ENCODE results near the gene SCARB1. TPM values are rescaled to one million over a fixed set of nuclear protein-coding genes. Genes with fewer than 3 reads are reported as not detected.

The SCARB1 gene
- total and polyA plus RNA-seq, 9 donors, result 20.8 to 1,262 (median 81.7) TPM

DNA sequence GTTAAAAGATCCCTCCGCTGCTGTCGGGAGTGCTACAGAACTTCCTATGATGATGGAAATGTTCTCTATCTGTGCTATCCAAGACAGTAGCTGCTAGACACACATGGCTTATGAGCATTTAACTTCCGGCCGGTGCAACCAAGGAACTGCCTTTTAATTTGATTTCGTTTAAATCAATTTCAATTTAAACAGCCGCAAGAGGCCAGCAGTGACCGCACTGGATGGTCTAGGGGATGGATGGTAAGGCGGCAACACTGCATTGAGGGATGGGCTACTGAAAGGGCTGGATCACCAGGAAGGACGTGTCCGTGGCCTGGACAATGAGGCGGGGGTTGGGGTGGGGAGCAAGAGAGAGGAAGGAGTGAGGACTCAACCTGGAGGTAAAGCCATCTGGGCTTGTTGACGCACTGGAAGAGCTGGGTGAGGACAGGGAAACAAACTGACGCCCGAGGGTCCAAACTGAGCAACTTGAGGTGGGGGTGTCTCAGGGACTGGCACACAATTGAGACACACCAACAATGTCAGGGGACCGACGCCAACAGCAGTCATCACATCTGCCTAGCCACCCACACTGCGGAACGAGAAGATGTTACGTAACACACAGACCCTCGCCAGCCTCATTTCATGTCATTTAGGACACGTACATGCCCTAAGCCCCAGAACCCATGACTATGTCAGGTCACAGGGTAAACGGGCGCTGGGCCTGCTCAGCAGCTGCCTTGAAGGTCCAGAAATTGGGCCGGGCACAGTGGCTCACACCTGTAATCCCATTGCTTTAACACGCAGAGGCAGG is 57.6 kb downstream of the SCARB1 start:
- Histone ChIP-seq H3K4me3 (no peak overlapping the region), H3K27ac (no peak overlapping the region), H3K27me3 (no peaks in the 10 kb centered on the region), H3K4me1 (ENCODE audit: insufficient read depth) (no peaks in the 10 kb centered on the region), H3K9me3 (no peaks in the 10 kb centered on the region), H3K36me3 (no peaks in the 10 kb centered on the region)
- no peak for TF ChIP-seq EP300 (IDR thresholded peaks at IDR 0.05)
- no peak for TF ChIP-seq POLR2A (IDR thresholded peaks at IDR 0.05)
- no peak for DNase-seq
- 89 to 93% (median 92%) methylated on average over 23 to 25 of the region's 25 CpGs for whole genome bisulfite sequencing, 3 donors
- intact Hi-C loops (cut with DNase I), result no loop called here

DNA sequence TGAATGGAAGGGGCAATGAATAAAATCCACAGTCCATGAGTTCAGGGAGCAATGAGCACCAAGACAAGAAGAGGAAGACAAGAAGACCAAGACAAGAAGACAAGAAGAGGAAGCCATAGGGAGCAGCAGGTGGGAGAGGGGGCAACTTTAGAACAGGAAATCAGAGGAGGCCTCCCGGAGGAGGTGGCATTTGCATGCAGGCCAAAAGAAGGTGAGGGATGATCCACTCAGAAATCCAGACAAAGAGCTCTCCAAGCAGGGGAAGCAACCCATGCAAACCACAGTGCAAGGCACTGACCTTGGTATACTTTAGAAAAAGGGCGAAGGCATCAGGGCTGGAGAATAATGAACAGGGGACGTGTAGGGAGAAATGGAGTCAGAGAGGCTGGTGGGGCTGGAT is 58.6 kb downstream of the SCARB1 start:
- H3K36me3 ChIP-seq, result no peaks in the 10 kb centered on the region
- WGBS, 3 donors, result 90 to 97% (median 92%) methylated on average over 3 of the region's 3 CpGs
- H3K9me3 ChIP-seq, result no peaks in the 10 kb centered on the region
- H3K27me3 ChIP-seq, result no peaks in the 10 kb centered on the region
- H3K4me3 ChIP-seq, result no peak overlapping the region
- no peak for DNase-seq
- H3K4me1 ChIP-seq (ENCODE audit: insufficient read depth), result no peaks in the 10 kb centered on the region
- TF ChIP-seq POLR2A (IDR thresholded peaks at IDR 0.05), result no peak
- TF ChIP-seq EP300 (IDR thresholded peaks at IDR 0.05), result no peak
- TF ChIP-seq, protein P1, sequence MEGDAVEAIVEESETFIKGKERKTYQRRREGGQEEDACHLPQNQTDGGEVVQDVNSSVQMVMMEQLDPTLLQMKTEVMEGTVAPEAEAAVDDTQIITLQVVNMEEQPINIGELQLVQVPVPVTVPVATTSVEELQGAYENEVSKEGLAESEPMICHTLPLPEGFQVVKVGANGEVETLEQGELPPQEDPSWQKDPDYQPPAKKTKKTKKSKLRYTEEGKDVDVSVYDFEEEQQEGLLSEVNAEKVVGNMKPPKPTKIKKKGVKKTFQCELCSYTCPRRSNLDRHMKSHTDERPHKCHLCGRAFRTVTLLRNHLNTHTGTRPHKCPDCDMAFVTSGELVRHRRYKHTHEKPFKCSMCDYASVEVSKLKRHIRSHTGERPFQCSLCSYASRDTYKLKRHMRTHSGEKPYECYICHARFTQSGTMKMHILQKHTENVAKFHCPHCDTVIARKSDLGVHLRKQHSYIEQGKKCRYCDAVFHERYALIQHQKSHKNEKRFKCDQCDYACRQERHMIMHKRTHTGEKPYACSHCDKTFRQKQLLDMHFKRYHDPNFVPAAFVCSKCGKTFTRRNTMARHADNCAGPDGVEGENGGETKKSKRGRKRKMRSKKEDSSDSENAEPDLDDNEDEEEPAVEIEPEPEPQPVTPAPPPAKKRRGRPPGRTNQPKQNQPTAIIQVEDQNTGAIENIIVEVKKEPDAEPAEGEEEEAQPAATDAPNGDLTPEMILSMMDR (IDR thresholded peaks at IDR 0.05), result no peak
- H3K27ac ChIP-seq, result no peak overlapping the region
- intact Hi-C loops (cut with DNase I), result no loop called here

DNA sequence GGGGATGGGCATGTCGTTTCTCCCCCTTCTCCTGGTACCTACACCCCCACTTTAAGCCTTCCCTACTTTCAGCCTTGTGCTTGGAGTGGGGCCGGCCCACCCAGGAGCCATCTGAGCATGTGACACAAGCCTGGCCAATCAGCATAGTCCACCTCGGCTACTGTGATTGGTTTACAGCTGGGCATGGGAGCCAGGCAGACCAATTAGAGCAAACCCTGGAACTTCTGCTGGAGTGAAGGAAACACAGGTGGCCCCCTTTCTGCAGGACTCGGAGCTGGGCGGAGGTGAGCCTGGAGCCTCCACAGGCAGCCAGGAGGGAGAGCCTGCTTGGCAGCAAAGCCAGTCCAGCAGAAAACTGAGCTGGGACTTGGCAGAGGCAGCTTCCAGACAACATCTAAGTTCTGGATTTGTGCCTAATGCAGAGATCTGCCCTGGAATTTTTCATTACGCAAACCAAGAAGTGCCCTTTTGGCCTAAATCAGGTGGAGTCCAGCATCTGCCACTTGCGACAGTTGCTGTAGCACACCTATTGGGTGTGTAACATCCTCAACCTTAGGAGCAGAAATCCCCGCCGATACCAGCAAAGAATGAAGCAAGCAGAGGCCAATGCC is 59.5 kb downstream of the SCARB1 start:
- no peak overlapping the region for H3K27ac ChIP-seq
- H3K36me3 ChIP-seq, result no peaks in the 10 kb centered on the region
- H3K4me1 ChIP-seq (ENCODE audit: insufficient read depth), result no peaks in the 10 kb centered on the region
- TF ChIP-seq EP300 (IDR thresholded peaks at IDR 0.05), result no peak
- no peaks in the 10 kb centered on the region for H3K27me3 ChIP-seq
- peak in 2 of 5 donors; percentile 30 to 60 for DNase-seq
- no peak overlapping the region for H3K4me3 ChIP-seq
- intact Hi-C loops (cut with DNase I), result no loop called here
- no peaks in the 10 kb centered on the region for H3K9me3 ChIP-seq
- WGBS, 3 donors, result 65 to 80% (median 69%) methylated on average over 9 of the region's 9 CpGs

DNA sequence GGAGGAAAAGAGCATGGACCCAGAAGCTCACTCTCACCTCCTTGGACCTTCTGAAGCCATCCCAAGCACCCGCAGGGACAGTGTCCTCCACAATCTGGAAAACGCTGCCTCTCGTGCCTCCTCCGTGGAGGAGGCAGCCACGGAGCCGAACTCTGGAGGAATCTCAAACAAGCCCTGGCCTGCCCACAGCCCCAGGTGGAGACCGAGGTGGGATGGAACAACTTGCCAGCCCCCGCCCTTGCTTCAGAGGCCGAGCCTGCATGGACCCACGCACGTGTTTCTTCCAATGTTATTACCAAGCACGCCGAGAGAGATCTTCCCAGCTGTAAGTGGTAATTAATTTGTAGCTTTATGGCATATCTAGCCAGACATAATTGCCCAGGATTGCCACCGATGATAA is 61.3 kb downstream of the SCARB1 start:
- H3K36me3 ChIP-seq, result no peaks in the 10 kb centered on the region
- 87 to 92% (median 88%) methylated on average over 14 of the region's 14 CpGs for WGBS, 3 donors

DNA sequence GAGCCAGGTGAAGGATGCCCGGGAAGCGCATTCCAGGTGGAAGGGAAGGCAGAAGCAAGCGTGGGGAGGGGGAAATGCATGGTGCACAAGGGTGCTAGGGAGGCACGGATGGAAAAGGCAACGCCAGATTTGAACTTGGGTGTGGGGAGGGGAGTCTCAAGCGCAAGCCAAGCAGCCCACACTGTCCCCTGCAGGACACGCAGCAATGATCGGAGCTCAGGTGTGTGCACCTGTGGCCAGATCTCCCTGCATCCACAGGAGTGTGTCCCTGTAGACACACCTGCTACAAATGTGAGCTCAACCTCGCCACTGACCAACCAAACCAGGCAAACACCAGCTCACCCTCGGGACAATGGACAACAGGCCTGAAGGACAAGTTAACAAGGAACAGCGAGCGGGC is 63.2 kb downstream of the SCARB1 start:
- H3K36me3 ChIP-seq, result no peaks in the 10 kb centered on the region
- no peak overlapping the region for H3K4me3 ChIP-seq
- no peak overlapping the region for H3K27ac ChIP-seq

More for the DNA sequence above, 61.3 kb downstream of the SCARB1 start:
- no peaks in the 10 kb centered on the region for H3K27me3 ChIP-seq
- DNase-seq, result no peak
- TF ChIP-seq, protein P1 (IDR thresholded peaks at IDR 0.05), result no peak
- no peak for TF ChIP-seq EP300 (IDR thresholded peaks at IDR 0.05)
- TF ChIP-seq POLR2A (IDR thresholded peaks at IDR 0.05), result no peak
- no peaks in the 10 kb centered on the region for H3K9me3 ChIP-seq
- no peak overlapping the region for H3K27ac ChIP-seq
- intact Hi-C loops (cut with DNase I), result no loop called here
- no peaks in the 10 kb centered on the region for H3K4me1 ChIP-seq (ENCODE audit: insufficient read depth)
- H3K4me3 ChIP-seq, result no peak overlapping the region

More for the DNA sequence above, 63.2 kb downstream of the SCARB1 start:
- Histone ChIP-seq H3K27me3 (no peaks in the 10 kb centered on the region), H3K9me3 (no peaks in the 10 kb centered on the region), H3K4me1 (ENCODE audit: insufficient read depth) (no peaks in the 10 kb centered on the region)
- intact Hi-C loops (cut with DNase I), result no loop called here
- TF ChIP-seq, protein P1 (IDR thresholded peaks at IDR 0.05), result no peak
- TF ChIP-seq EP300 (IDR thresholded peaks at IDR 0.05) (no peak), POLR2A (IDR thresholded peaks at IDR 0.05) (no peak)
- DNase-seq, result no peak
- WGBS, 3 donors, result 86 to 91% (median 90%) methylated on average over 12 of the region's 12 CpGs
